Measurements from ENCODE around the gene KAT6B.

Gene KAT6B

DNA sequence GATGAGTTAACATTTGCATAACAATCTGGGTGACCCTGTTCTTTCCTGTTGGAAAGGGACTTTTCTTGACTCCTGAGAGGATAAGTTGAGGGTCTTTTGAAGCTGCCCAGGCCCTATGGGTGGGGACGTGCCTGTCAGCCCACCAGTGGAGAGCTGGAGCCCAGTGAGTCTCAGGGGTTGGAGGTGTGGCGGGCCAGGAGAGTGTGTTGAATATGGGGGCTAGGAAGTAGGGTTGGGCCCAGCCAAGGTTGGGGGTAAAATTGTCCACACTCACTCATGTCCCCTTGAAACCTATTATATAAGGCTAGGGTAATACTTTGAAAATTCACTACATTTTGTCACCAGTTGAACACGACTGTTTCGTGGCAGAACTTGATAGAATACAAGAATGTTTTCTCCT is 17.9 kb upstream of the KAT6B start:
- no peaks in the 10 kb centered on the region for H3K4me1 ChIP-seq (ENCODE audit: low read depth, poor library complexity, severe bottlenecking)
- no peaks in the 10 kb centered on the region for H3K27me3 ChIP-seq (ENCODE audit: insufficient read depth, low read depth)
- H3K4me2 ChIP-seq: no peak overlapping the region
- no peak overlapping the region for H3K4me3 ChIP-seq (IDR thresholded peaks at IDR 0.05; ENCODE audit: insufficient read depth, low read depth, low read length)
- H4K20me1 ChIP-seq (ENCODE audit: insufficient read depth): no peaks in the 10 kb centered on the region
- H2AFZ ChIP-seq (ENCODE audit: low read depth): no peak overlapping the region
- no peak overlapping the region for H3K27ac ChIP-seq
- H3K9ac ChIP-seq: no peak overlapping the region
- H3K36me3 ChIP-seq (ENCODE audit: insufficient read depth): no peaks in the 10 kb centered on the region
- no peak for TF ChIP-seq CTCF (conservative IDR thresholded peaks at IDR 0.05; ENCODE audit: low read depth, low read length)
- no peaks in the 10 kb centered on the region for H3K79me2 ChIP-seq (ENCODE audit: insufficient read depth, low read depth)

GRCh38 chr10:74810087-74810486 is 16.3 kb upstream of the KAT6B start:
- Histone ChIP-seq H3K4me1 (ENCODE audit: low read depth, poor library complexity, severe bottlenecking) (no peaks in the 10 kb centered on the region), H3K9ac (no peak overlapping the region), H3K79me2 (ENCODE audit: insufficient read depth, low read depth) (no peaks in the 10 kb centered on the region), H2AFZ (ENCODE audit: low read depth) (no peak overlapping the region), H4K20me1 (ENCODE audit: insufficient read depth) (no peaks in the 10 kb centered on the region), H3K4me3 (IDR thresholded peaks at IDR 0.05; ENCODE audit: insufficient read depth, low read depth, low read length) (no peak overlapping the region), H3K4me2 (no peak overlapping the region), H3K36me3 (ENCODE audit: insufficient read depth) (no peaks in the 10 kb centered on the region), H3K27me3 (ENCODE audit: insufficient read depth, low read depth) (no peaks in the 10 kb centered on the region), H3K27ac (no peak overlapping the region)
- no peak for TF ChIP-seq CTCF (conservative IDR thresholded peaks at IDR 0.05; ENCODE audit: low read depth, low read length)

- Histone ChIP-seq H3K36me3 (ENCODE audit: insufficient read depth) (no peaks in the 10 kb centered on the region), H2AFZ (ENCODE audit: low read depth) (no peak overlapping the region), H4K20me1 (ENCODE audit: insufficient read depth) (no peaks in the 10 kb centered on the region), H3K27me3 (ENCODE audit: insufficient read depth, low read depth) (no peaks in the 10 kb centered on the region), H3K4me3 (IDR thresholded peaks at IDR 0.05; ENCODE audit: insufficient read depth, low read depth, low read length) (no peak overlapping the region), H3K4me1 (ENCODE audit: low read depth, poor library complexity, severe bottlenecking) (no peaks in the 10 kb centered on the region), H3K4me2 (no peak overlapping the region), H3K9ac (no peak overlapping the region), H3K79me2 (ENCODE audit: insufficient read depth, low read depth) (no peaks in the 10 kb centered on the region), H3K27ac (no peak overlapping the region)
- TF ChIP-seq CTCF (conservative IDR thresholded peaks at IDR 0.05; ENCODE audit: low read depth, low read length): no peak
Measured at GRCh38 chr10:74813381-74814259, 12.8 kb upstream of the KAT6B start.

- Histone ChIP-seq H3K27ac (no peak overlapping the region), H4K20me1 (ENCODE audit: insufficient read depth) (no peaks in the 10 kb centered on the region), H3K9ac (no peak overlapping the region), H3K36me3 (ENCODE audit: insufficient read depth) (no peaks in the 10 kb centered on the region), H3K4me1 (ENCODE audit: low read depth, poor library complexity, severe bottlenecking) (no peaks in the 10 kb centered on the region), H3K27me3 (ENCODE audit: insufficient read depth, low read depth) (no peaks in the 10 kb centered on the region), H3K4me3 (IDR thresholded peaks at IDR 0.05; ENCODE audit: insufficient read depth, low read depth, low read length) (no peak overlapping the region), H3K79me2 (ENCODE audit: insufficient read depth, low read depth) (no peaks in the 10 kb centered on the region), H3K4me2 (no peak overlapping the region), H2AFZ (ENCODE audit: low read depth) (no peak overlapping the region)
- no peak for TF ChIP-seq CTCF (conservative IDR thresholded peaks at IDR 0.05; ENCODE audit: low read depth, low read length)
Measured at GRCh38 chr10:74814797-74815196, 11.6 kb upstream of the KAT6B start.

All from KMS-11 (cell line).